ENCODE data around the gene GTF3C4.

Gene GTF3C4

DNA sequence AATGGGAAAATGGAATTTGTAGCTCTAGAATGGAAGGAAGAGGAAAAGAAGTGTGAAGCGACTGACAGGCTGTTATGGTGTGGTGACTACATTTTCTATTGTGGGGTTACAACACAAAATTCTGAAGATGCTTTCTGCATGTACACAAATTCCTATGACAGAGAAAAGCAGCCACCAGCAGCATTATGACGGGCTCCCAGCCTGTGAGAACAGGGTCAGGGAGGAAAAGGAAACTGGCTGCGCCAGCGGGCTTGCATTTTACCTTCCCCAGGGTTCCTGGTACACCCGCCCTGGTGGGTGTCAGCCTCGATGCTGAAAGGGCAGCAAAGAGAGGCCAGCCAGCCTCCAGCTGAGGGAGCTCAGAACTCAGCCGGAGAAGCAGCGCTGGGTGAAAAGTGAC is 41.5 kb upstream of the GTF3C4 start:
- no peak for DNase-seq (ENCODE audit: extremely low read depth, insufficient read length)

DNA sequence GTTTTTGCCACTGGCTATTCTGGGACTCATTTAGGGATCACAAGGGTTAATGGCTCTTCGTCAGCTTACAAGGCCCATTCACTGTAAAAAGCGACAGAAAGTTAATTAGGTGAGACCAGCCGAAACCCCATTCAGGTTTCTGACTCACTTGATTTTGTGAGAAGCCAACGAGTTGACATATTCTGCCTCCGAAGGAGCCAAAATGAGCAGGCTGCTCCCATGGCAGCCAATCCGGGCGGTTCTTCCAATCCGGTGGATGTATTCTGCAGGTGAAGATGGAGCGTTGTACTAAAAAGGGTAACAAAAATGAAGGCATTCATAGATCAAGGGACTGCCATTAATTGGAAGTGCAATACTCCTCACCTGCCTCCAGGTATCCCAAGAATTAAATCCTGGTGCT is 40.1 kb upstream of the GTF3C4 start:
- no peak overlapping the region for H3K4me3 ChIP-seq (replicated peaks; ENCODE audit: low read depth, low read length)
- H3K36me3 ChIP-seq (ENCODE audit: control insufficient read depth, insufficient read depth, low read length), result peaks cover 14% of the 10 kb centered on the region
- TF ChIP-seq, protein P1, sequence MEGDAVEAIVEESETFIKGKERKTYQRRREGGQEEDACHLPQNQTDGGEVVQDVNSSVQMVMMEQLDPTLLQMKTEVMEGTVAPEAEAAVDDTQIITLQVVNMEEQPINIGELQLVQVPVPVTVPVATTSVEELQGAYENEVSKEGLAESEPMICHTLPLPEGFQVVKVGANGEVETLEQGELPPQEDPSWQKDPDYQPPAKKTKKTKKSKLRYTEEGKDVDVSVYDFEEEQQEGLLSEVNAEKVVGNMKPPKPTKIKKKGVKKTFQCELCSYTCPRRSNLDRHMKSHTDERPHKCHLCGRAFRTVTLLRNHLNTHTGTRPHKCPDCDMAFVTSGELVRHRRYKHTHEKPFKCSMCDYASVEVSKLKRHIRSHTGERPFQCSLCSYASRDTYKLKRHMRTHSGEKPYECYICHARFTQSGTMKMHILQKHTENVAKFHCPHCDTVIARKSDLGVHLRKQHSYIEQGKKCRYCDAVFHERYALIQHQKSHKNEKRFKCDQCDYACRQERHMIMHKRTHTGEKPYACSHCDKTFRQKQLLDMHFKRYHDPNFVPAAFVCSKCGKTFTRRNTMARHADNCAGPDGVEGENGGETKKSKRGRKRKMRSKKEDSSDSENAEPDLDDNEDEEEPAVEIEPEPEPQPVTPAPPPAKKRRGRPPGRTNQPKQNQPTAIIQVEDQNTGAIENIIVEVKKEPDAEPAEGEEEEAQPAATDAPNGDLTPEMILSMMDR (IDR thresholded peaks at IDR 0.05; ENCODE audit: insufficient read depth, low read length, poor library complexity, severe bottlenecking), result no peak
- no peak for DNase-seq (ENCODE audit: extremely low read depth, insufficient read length)
- H3K27me3 ChIP-seq (replicated peaks; ENCODE audit: control insufficient read depth, insufficient read depth, low read length), result no peaks in the 10 kb centered on the region

More for the DNA sequence above, 41.5 kb upstream of the GTF3C4 start:
- peaks cover 14% of the 10 kb centered on the region for H3K36me3 ChIP-seq (ENCODE audit: control insufficient read depth, insufficient read depth, low read length)
- no peak overlapping the region for H3K4me3 ChIP-seq (replicated peaks; ENCODE audit: low read depth, low read length)
- no peaks in the 10 kb centered on the region for H3K27me3 ChIP-seq (replicated peaks; ENCODE audit: control insufficient read depth, insufficient read depth, low read length)
- TF ChIP-seq, protein P1 (IDR thresholded peaks at IDR 0.05; ENCODE audit: insufficient read depth, low read length, poor library complexity, severe bottlenecking), result no peak

DNA sequence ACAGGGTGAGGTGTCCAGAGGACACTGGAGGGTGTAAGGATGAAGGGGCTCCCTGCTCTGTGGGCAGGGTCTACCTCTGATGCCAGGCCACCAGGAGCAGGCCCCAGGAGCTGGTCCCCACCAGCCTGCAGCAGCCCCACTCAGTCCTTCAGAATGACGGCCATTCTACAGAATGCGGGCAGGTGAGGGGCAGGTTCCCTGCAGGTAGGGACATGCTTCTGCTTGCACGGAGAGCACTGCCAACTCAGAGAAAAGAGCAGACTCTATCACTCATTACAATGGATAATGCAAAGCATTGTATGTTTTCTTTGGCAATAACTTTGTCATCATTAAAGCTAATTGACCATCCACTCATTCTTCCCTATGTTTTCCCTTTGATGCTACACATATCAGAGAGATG is 39.5 kb upstream of the GTF3C4 start:
- Histone ChIP-seq H3K4me3 (replicated peaks; ENCODE audit: low read depth, low read length) (no peak overlapping the region), H3K36me3 (ENCODE audit: control insufficient read depth, insufficient read depth, low read length) (peaks cover 14% of the 10 kb centered on the region), H3K27me3 (replicated peaks; ENCODE audit: control insufficient read depth, insufficient read depth, low read length) (no peaks in the 10 kb centered on the region)
- TF ChIP-seq, protein P1 (IDR thresholded peaks at IDR 0.05; ENCODE audit: insufficient read depth, low read length, poor library complexity, severe bottlenecking), result no peak
- no peak for DNase-seq (ENCODE audit: extremely low read depth, insufficient read length)

DNA sequence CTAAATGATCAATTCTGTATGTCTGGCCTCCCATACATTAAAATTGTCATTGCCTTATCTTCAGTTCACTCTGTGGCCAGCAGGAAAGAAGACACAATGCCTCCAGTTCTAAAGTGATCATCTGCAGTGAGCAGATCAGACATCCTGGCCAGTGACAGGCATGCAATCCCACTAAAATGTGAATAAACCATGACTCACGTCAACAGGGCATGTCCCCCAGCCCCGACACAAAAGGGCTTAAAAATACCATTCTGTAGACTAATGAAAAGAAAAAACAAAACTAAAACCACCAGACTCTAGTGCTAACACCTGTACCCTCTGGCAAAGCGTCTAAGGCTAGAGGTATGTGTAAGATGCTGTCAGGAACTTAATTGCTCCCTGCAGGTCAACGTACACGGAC is 39.0 kb upstream of the GTF3C4 start:
- TF ChIP-seq, protein P1 (IDR thresholded peaks at IDR 0.05; ENCODE audit: insufficient read depth, low read length, poor library complexity, severe bottlenecking), result no peak
- Histone ChIP-seq H3K4me3 (replicated peaks; ENCODE audit: low read depth, low read length) (no peak overlapping the region), H3K36me3 (ENCODE audit: control insufficient read depth, insufficient read depth, low read length) (peaks cover 16% of the 10 kb centered on the region), H3K27me3 (replicated peaks; ENCODE audit: control insufficient read depth, insufficient read depth, low read length) (no peaks in the 10 kb centered on the region)
- DNase-seq (ENCODE audit: extremely low read depth, insufficient read length), result no peak

DNA sequence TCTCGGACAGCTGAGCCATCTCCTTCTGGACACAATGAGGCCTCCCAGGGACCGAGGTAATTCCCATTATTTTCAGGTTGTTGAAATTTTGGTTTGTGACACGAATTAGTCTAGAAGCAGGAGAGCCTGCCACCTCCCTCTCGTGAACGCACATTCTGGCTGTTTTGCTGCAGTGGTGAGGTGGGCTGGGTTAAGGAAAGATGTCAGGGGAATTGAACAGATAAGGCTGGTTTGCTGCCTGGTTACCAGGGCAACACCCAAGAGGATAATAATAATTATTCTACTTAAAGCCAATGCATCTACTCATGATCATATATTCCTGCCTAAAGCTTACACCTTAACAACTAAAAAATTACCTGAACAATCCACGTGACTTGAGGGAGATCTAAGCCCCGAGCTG is 38.6 kb upstream of the GTF3C4 start:
- peaks cover 16% of the 10 kb centered on the region for H3K36me3 ChIP-seq (ENCODE audit: control insufficient read depth, insufficient read depth, low read length)
- no peak for DNase-seq (ENCODE audit: extremely low read depth, insufficient read length)
- H3K4me3 ChIP-seq (replicated peaks; ENCODE audit: low read depth, low read length), result no peak overlapping the region
- no peaks in the 10 kb centered on the region for H3K27me3 ChIP-seq (replicated peaks; ENCODE audit: control insufficient read depth, insufficient read depth, low read length)
- TF ChIP-seq, protein P1 (IDR thresholded peaks at IDR 0.05; ENCODE audit: insufficient read depth, low read length, poor library complexity, severe bottlenecking), result no peak
